NT2/D1 (cell line): ENCODE measurements around the gene FJX1.

ENCODE experiments used
- SUZ12 ChIP-seq: IDR thresholded peaks from 2 replicates; pipeline ENCODE4 v1.6.1; 2011; ENCODE audit not compliant: insufficient read length, insufficient read depth; ENCODE audit errors: extremely low read depth
- YY1 ChIP-seq: IDR thresholded peaks from 2 replicates; pipeline ENCODE4 v1.6.1; 2011; ENCODE audit not compliant: insufficient read length, insufficient read depth

GRCh38 chr11:35583126-35583525, 35.1 kb upstream of the FJX1 start:
- no peak for TF ChIP-seq SUZ12
- TF ChIP-seq YY1, result no peak
